AG04450 (cell line): ENCODE data around the gene RBFOX2. TPM values are rescaled to one million over a fixed set of nuclear protein-coding genes. Genes with fewer than 3 reads are reported as not detected.

Source experiments
- CTCF ChIA-PET: fragments of 300-600, 350-600 bp; formaldehyde crosslinking; extraction: SDS; loops from one replicate; lab custom pipeline; 2022; ENCODE audit warnings: antibody characterized with exemption, inconsistent platforms; lab: Charles Lee
- POLR2A ChIA-PET: fragments of 350-600 bp; formaldehyde crosslinking; extraction: SDS; loops from one replicate; lab custom pipeline; 2021; ENCODE audit warnings: antibody characterized with exemption, inconsistent platforms; lab: Yijun Ruan, JAX
- DNase-seq: peaks from one replicate; pipeline ENCODE4 v3.0.0-alpha.2; 2011; ENCODE audit warnings: low read depth, low spot score
- H3K27ac ChIP-seq: one replicate; pipeline ENCODE4 v1.5.1; 2012; ENCODE audit warnings: low read depth, low read length, control low read depth
- H3K27me3 ChIP-seq: one replicate; pipeline ENCODE4 v1.6.0; 2012; ENCODE audit warnings: low read length; ENCODE audit not compliant: control insufficient read depth, insufficient read depth
- H3K4me3 ChIP-seq: 2 replicates; pipeline ENCODE4 v1.5.1; 2011; ENCODE audit warnings: mild to moderate bottlenecking, low read depth, low read length, control low read depth
- H3K9me3 ChIP-seq: 2 replicates; pipeline ENCODE4 v1.5.1; 2012; ENCODE audit warnings: low read length; ENCODE audit not compliant: control insufficient read depth, insufficient read depth
- CTCF ChIP-seq: IDR thresholded peaks from 2 replicates; pipeline ENCODE4 v1.5.1; 2011; ENCODE audit warnings: low read depth, low read length, control low read depth, inconsistent platforms
- polyA plus RNA-seq: library from polyadenylated mRNA; depleted of rRNA; stranded (reverse); fragments of >200 nt; gene quantifications from 2 replicates; pipeline ENCODE4 v1.2.3, GENCODE V29; 2011

The RBFOX2 gene
- polyA plus RNA-seq, 1 experiment: 288 TPM

- H3K4me3 ChIP-seq: no peak overlapping the region
- no peaks in the 10 kb centered on the region for H3K9me3 ChIP-seq
- ChIA-PET POLR2A (no interaction called here), CTCF (interaction anchor here (0.5 to 1.4 kb wide), 3 partner anchors 117 to 363 kb away, joined by 3 to 4 read pairs (median 3); no protein-coding TSS in a partner anchor)
- no peaks in the 10 kb centered on the region for H3K27me3 ChIP-seq
- H3K27ac ChIP-seq: no peak overlapping the region
- TF ChIP-seq CTCF: peak; percentile 36
- no peak for DNase-seq
Measured at GRCh38 chr22:35761037-35761436, 267.6 kb downstream of the RBFOX2 start.

GRCh38 chr22:35758394-35758793 is 270.2 kb downstream of the RBFOX2 start:
- Histone ChIP-seq H3K4me3 (no peak overlapping the region), H3K27ac (no peak overlapping the region), H3K9me3 (no peaks in the 10 kb centered on the region), H3K27me3 (no peaks in the 10 kb centered on the region)
- DNase-seq: no peak
- CTCF ChIA-PET: no interaction called here
- POLR2A ChIA-PET: no interaction called here
- no peak for TF ChIP-seq CTCF

GRCh38 chr22:35756722-35757121 is 271.9 kb downstream of the RBFOX2 start:
- Histone ChIP-seq H3K4me3 (no peak overlapping the region), H3K27ac (no peak overlapping the region), H3K9me3 (no peaks in the 10 kb centered on the region), H3K27me3 (no peaks in the 10 kb centered on the region)
- no peak for DNase-seq
- CTCF ChIA-PET: interaction anchor here (0.6 to 1.9 kb wide), 5 partner anchors 12 to 368 kb away, joined by 3 to 10 read pairs (median 3); no protein-coding TSS in a partner anchor
- POLR2A ChIA-PET: no interaction called here
- TF ChIP-seq CTCF: no peak

- Histone ChIP-seq H3K9me3 (no peaks in the 10 kb centered on the region), H3K4me3 (no peak overlapping the region), H3K27me3 (no peaks in the 10 kb centered on the region), H3K27ac (no peak overlapping the region)
- POLR2A ChIA-PET: no interaction called here
- DNase-seq: no peak
- CTCF ChIA-PET: no interaction called here
- TF ChIP-seq CTCF: no peak
Measured at GRCh38 chr22:35754761-35755160, 273.9 kb downstream of the RBFOX2 start.

- no peak overlapping the region for H3K4me3 ChIP-seq
- no peak for TF ChIP-seq CTCF
- H3K27me3 ChIP-seq: no peaks in the 10 kb centered on the region
- H3K27ac ChIP-seq: no peak overlapping the region
- H3K9me3 ChIP-seq: no peaks in the 10 kb centered on the region
- no peak for DNase-seq
- CTCF ChIA-PET: interaction anchor here (0.7 to 0.9 kb wide), 3 partner anchors 26 to 320 kb away, joined by 3 to 7 read pairs (median 5); no protein-coding TSS in a partner anchor
- POLR2A ChIA-PET: no interaction called here
Measured at GRCh38 chr22:35752863-35753189, 275.8 kb downstream of the RBFOX2 start.
